ENCODE measurements around the gene KCTD7.

Gene KCTD7

DNA sequence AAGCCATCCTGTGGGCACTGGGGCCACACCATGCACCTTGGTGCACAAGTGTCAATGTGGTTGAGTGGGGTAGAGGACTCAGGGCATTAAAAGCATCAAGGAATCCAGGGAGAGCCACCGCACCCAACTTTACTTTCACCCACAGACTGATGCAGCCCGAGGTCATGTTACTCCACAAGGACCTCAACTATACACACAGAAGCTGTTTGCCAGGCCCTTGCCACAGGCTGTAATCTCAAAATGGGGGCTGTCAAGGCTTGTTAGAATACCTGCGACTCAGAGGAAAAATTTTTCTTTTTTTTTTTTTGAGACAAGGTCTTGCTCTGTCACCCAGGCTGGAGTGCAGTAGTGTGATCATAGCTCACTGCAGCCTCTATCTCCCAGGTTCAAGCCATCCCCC lies 26.5 kb upstream of the KCTD7 start:
- TF ChIP-seq TAF1 (IDR thresholded peaks at IDR 0.05; ENCODE audit: borderline replicate concordance, insufficient read depth, low read length) (no peak), SIN3A (IDR thresholded peaks at IDR 0.05; ENCODE audit: borderline replicate concordance, insufficient read depth, low read length) (no peak), FOXP2 (optimal IDR thresholded peaks at IDR 0.05; ENCODE audit: borderline replicate concordance, extremely low read depth, extremely low read length, insufficient read depth) (no peak), REST (IDR thresholded peaks at IDR 0.05; ENCODE audit: insufficient read depth in 1 of 2, low read depth in 2 of 2, low read length in 2 of 2) (no peak), POLR2AphosphoS5 (IDR thresholded peaks at IDR 0.05; ENCODE audit: low read depth, low read length) (no peak)

GRCh38 chr7:66604198-66604597 lies 24.5 kb upstream of the KCTD7 start:
- no peak for TF ChIP-seq POLR2AphosphoS5 (IDR thresholded peaks at IDR 0.05; ENCODE audit: low read depth, low read length)
- no peak for TF ChIP-seq REST (IDR thresholded peaks at IDR 0.05; ENCODE audit: insufficient read depth in 1 of 2, low read depth in 2 of 2, low read length in 2 of 2)
- TF ChIP-seq FOXP2 (optimal IDR thresholded peaks at IDR 0.05; ENCODE audit: borderline replicate concordance, extremely low read depth, extremely low read length, insufficient read depth): no peak
- TF ChIP-seq SIN3A (IDR thresholded peaks at IDR 0.05; ENCODE audit: borderline replicate concordance, insufficient read depth, low read length): no peak
- no peak for TF ChIP-seq TAF1 (IDR thresholded peaks at IDR 0.05; ENCODE audit: borderline replicate concordance, insufficient read depth, low read length)

DNA sequence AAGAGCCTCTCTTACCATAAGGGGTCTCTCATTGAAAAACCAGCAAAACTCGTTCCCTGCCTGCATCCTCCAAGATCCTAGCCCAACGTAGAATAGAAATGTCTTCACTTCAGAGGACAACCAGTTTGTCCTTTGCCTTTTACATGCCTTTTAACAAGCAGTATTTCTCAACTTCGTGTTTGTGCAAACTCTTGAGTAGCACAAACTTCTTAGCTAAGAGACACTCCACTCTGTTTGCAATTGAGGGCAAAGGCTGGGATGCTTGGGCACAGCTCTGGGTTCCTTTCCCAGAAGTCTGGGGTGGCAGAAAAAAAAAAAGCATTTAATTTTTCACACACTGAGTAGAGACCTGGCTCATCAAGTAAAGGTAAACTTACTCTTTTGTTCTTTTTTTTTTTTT lies 19.5 kb upstream of the KCTD7 start:
- TF ChIP-seq POLR2AphosphoS5 (IDR thresholded peaks at IDR 0.05; ENCODE audit: low read depth, low read length): no peak

DNA sequence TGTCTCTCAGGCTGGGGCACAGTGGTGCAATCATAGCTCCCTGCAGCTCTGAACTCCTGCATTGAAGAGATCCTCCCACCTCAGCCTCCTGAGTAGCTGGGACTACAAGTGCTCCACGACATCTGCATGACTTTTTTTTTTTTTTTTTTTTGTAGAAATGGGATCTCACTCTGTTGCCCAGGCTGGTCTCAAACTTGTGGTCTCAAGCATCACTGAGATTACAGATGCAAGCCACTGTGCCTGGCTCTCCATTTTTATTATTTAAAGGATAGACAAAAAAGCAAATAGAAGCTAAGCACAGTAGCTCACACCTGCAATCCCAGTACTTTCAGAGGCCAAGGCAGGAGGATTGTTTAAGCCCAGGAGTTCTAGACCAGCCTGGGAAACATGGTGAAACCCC lies 13.0 kb upstream of the KCTD7 start:
- no peak for TF ChIP-seq POLR2AphosphoS5 (IDR thresholded peaks at IDR 0.05; ENCODE audit: low read depth, low read length)

- TF ChIP-seq POLR2AphosphoS5 (IDR thresholded peaks at IDR 0.05; ENCODE audit: low read depth, low read length): no peak
- no peak for TF ChIP-seq FOXP2 (optimal IDR thresholded peaks at IDR 0.05; ENCODE audit: borderline replicate concordance, extremely low read depth, extremely low read length, insufficient read depth)
- TF ChIP-seq REST (IDR thresholded peaks at IDR 0.05; ENCODE audit: insufficient read depth in 1 of 2, low read depth in 2 of 2, low read length in 2 of 2): no peak
- no peak for TF ChIP-seq SIN3A (IDR thresholded peaks at IDR 0.05; ENCODE audit: borderline replicate concordance, insufficient read depth, low read length)
- TF ChIP-seq TAF1 (IDR thresholded peaks at IDR 0.05; ENCODE audit: borderline replicate concordance, insufficient read depth, low read length): no peak
These were observed 11.4 kb upstream of the KCTD7 start for GRCh38 chr7:66617295-66617694.

GRCh38 chr7:66626331-66626934 lies 2.2 kb upstream of the KCTD7 start:
- TF ChIP-seq TAF1 (IDR thresholded peaks at IDR 0.05; ENCODE audit: borderline replicate concordance, insufficient read depth, low read length) (no peak), SIN3A (IDR thresholded peaks at IDR 0.05; ENCODE audit: borderline replicate concordance, insufficient read depth, low read length) (no peak), REST (IDR thresholded peaks at IDR 0.05; ENCODE audit: insufficient read depth in 1 of 2, low read depth in 2 of 2, low read length in 2 of 2) (no peak), POLR2AphosphoS5 (IDR thresholded peaks at IDR 0.05; ENCODE audit: low read depth, low read length) (no peak), FOXP2 (optimal IDR thresholded peaks at IDR 0.05; ENCODE audit: borderline replicate concordance, extremely low read depth, extremely low read length, insufficient read depth) (no peak)

Measured in PFSK-1 (cell line).